Activated CD4-positive, CD25-positive, alpha-beta regulatory T cell treated with anti-CD3 and anti-CD28 coated beads, Interleukin-2, amount 50 U/mL, for 72 hours (primary cell): ENCODE results near the gene GTF2IRD1.
"Not testable (repeated sequence)": the region's sequence is repeated elsewhere in the genome, so short reads cannot be mapped to it uniquely, and the experiment has no call there.

ENCODE experiments used
- DNase-seq: peaks from one replicate; pipeline ENCODE4 v3.0.0; 2021

GTF2IRD1 gene

GRCh38 chr7:74606909-74607510, 153.3 kb downstream of the GTF2IRD1 start:
- DNase-seq: no peak

DNA sequence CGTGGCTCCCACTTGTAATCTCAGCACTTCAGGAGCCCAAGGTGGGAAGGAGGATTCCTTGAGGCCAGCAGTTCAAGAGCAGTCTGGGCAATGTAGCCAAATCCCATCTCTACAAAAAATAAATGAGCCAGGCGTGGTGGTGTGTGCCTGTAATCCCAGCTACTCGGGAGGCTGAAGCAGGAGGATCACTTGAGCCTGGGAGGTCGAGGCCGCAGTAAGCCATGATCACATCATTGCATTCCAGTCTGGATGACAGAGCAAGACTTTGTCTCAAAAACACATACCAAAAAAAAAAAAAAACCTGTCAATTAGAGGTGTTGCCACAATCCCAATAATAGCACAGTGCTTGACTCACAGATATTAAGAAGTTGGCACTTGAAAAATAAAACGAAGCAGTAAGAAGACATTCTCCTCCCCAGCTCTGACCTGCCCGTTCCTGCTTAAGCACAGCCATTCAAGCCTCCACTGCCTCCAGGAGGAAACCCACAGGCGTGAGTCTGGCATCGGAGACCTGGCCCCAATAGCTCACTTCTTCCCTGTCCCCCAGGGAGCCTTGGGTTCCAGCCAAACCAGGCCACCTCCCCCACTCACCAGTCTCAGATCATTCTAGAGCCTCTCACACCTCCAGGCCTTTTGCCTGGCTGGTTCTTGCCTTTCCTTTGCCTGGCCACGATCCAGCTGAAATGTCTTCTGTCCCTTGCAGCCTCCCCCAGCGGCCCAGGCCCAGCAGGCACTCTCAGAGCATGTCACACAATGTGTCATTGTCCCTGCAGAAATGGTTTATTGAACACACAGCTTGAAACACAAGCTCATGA, 158.5 kb downstream of the GTF2IRD1 start:
- no peak for DNase-seq

GRCh38 chr7:74615933-74616780, 162.5 kb downstream of the GTF2IRD1 start:
- no peak for DNase-seq

DNA sequence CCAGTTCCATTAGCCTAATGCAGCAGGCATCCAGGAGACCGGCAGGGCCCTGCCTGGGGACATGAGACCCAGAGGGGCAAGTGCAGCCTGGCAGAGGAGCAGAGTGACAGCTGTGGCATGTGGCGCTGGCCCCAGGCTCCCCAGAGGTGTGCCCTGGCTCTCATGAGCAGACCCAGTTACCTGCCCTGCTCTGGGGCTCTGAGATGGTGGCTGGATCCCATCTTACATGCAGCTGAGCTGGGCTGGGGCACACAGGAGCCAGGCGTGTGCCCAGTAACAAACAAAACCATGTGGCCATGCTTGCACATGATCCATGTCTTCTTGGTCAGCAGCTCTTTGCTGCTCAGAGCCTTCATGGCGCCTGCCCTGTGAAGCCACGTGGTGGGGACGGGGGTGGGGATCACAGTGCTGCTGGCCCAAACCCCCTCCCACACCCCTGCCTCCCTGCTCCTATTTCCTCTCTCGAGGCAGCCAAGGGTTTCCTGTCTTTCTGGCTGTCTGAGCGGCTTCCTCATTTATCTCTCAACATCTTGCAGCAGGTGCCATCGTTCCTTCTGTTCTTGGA, 163.6 kb downstream of the GTF2IRD1 start:
- no peak for DNase-seq

DNA sequence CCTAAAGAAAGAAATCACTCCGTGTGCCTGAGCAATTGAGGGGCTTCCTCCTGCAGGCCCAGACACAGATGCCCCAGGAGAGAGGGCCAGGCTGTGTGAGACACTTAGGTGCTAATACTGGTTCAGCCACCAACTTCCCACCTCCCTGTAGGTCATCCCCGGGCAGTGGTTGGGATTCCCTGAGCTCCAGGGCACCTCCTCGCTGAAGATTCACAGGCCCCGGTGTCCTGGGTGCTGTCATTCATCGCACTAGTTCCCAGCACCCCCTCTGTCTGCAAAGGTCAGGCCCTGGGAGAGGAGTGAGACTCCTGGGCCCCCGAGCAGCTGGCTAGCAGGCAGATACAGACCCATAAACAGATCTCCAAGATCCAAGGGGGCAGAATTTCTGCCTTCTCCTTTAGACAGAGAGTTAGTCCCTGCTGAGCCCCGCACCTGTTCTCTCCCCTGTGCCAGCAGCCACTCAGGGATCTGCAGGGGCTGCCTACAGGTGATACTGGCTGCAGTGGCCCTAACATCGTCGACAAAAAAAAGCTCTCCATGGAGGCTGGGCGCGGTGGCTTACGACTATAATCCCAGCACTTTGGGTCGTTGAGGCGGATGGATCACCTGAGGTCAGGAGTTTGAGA, 165.6 kb downstream of the GTF2IRD1 start:
- DNase-seq: no peak

- no peak for DNase-seq
Observed at GRCh38 chr7:74622228-74622749, 168.6 kb downstream of the GTF2IRD1 start.

GRCh38 chr7:74623135-74623534, 169.4 kb downstream of the GTF2IRD1 start:
- DNase-seq: no peak

DNA sequence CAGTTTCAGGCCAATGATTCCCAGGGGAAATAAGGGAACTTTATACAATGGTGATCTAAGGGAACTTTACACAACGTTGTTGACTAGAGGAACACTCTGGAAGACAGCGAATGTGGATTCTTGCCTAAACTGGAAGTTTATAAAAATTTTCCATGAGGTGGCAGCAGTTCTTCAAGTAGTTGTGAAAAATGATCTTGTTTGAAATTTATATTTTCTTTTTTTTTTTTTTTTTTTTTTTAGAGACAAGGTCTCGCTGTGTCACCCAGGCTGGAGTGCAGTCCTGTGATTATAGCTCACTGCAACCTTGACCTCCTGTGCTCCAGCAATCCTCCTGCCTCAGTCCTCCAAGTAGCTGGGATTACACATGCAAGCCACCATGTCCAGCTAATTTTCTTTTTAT, 171.7 kb downstream of the GTF2IRD1 start:
- DNase-seq: no peak

GRCh38 chr7:74627661-74628411, 174.1 kb downstream of the GTF2IRD1 start:
- no peak for DNase-seq

- DNase-seq: no peak
Observed at GRCh38 chr7:74632505-74632904, 178.8 kb downstream of the GTF2IRD1 start.

DNA sequence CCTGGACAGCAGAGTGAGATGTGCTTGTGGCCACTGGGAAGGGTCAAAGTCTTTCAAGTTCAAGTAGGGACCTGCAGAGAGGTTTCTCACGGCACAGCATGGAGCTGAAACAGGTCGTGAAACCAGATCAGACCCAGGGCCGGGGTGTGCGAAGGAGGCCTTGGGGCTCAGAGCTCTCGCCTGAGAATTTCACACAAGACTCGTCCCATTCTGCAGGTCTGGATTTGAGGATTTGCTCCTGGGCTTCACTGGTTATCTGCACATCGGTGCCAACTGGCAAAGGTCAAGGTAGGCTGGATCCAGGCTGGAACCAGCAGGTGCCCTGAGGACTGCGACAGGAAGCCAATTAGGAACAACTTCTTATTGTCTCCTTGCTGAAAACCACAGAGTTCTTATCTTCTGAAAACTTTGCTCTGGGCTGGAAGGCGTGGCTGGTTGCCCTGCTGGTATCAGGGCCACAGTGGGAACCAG, 179.8 kb downstream of the GTF2IRD1 start:
- no peak for DNase-seq

DNA sequence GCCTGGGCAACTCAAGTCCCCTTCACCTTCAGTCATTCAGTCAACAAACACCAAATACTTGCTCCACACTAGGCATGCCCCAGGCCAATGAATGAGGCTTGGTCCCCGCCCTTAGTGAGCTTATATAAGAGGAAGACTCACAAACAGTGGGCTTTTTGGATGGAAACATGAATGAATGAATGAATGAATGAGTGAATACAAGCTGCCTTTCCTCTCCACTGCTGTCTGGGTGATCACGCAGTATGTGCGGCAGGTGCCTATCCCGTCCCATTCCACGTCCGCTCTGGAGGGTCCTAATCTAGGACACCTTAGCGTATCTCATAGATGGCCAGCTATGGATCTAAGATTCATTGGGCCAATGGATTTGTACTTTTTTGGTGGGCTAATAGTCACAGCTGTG, 184.0 kb downstream of the GTF2IRD1 start:
- DNase-seq: no peak

GRCh38 chr7:74650055-74650454, 196.3 kb downstream of the GTF2IRD1 start:
- peak; percentile 70 for DNase-seq

- not testable (repeated sequence) for DNase-seq
Observed at GRCh38 chr7:74650493-74651132, 196.9 kb downstream of the GTF2IRD1 start.

DNA sequence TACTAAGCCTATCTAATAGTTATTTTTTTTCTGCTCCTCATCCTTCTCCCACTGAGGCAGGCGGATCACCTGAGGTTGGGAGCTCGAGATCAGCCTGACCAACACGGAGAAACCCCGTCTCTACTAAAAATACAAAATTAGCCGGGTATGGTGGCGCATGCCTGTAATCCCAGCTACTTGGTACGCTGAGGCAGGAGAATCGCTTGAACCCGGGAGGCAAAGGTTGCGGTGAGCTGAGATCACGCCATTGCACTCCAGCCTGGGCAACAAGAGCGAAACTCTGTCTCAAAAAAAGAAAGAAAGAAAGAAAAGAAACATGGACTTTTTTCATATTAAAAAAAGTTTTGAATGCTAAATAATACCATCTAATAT, 197.4 kb downstream of the GTF2IRD1 start:
- not testable (repeated sequence) for DNase-seq
